ENCODE measurements around the gene BBS9.

GRCh38 chr7:33516568-33516967 lies 387.2 kb downstream of the BBS9 start:
- no peak for TF ChIP-seq EP300 (IDR thresholded peaks at IDR 0.05; ENCODE audit: low read depth)
- no peak for TF ChIP-seq CTCF (IDR thresholded peaks at IDR 0.05)
- TF ChIP-seq POLR2A (IDR thresholded peaks at IDR 0.05), result no peak
